SU-DHL-6 (cell line): Measurements from ENCODE around the gene MTCH1.

ENCODE experiments used
- H2AFZ ChIP-seq: fragments of 200-600 bp; sonication (generic); 2 replicates; pipeline ENCODE4 v1.6.1; 2014; ENCODE audit warnings: low read depth, mild to moderate bottlenecking, moderate library complexity, mixed read lengths, antibody characterized with exemption, low read length; ENCODE audit not compliant: severe bottlenecking
- H3F3A ChIP-seq: fragments of 200-600 bp; shearing (Covaris generic); 2 replicates; pipeline ENCODE4 v1.6.0; 2016; ENCODE audit warnings: antibody characterized with exemption, mild to moderate bottlenecking; ENCODE audit not compliant: insufficient read depth
- H3K27ac ChIP-seq: fragments of 200-600 bp; sonication (generic); 2 replicates; pipeline ENCODE4 v1.5.1; 2016; ENCODE audit warnings: low read depth, mild to moderate bottlenecking, low read length, moderate library complexity, mixed read lengths
- H3K27me3 ChIP-seq: fragments of 200-600 bp; sonication (generic), shearing (Covaris generic); 2 replicates; pipeline ENCODE4 v1.6.0; 2014; ENCODE audit warnings: mild to moderate bottlenecking, low read length
- H3K36me3 ChIP-seq: fragments of 200-600 bp; sonication (generic); 2 replicates; pipeline ENCODE4 v1.6.1; 2014; ENCODE audit warnings: mild to moderate bottlenecking, low read length, mixed read lengths
- H3K4me2 ChIP-seq: fragments of 300-600, 200-600 bp; shearing (Covaris generic), sonication (generic); 2 replicates; pipeline ENCODE4 v1.6.0; 2014; ENCODE audit warnings: low read length, low read depth, mild to moderate bottlenecking; ENCODE audit not compliant: poor library complexity, severe bottlenecking
- H3K4me3 ChIP-seq: fragments of 200-600 bp; sonication (generic); 2 replicates; pipeline ENCODE4 v1.5.1; 2014; ENCODE audit warnings: antibody characterized with exemption, low read length, mild to moderate bottlenecking, mixed read lengths; ENCODE audit not compliant: insufficient read depth, poor library complexity, severe bottlenecking
- H3K79me2 ChIP-seq: fragments of 200-600 bp; sonication (generic); 2 replicates; pipeline ENCODE4 v1.6.1; 2014; ENCODE audit warnings: mild to moderate bottlenecking, low read length, moderate library complexity; ENCODE audit not compliant: insufficient read depth
- H3K9ac ChIP-seq: fragments of 200-600 bp; sonication (generic); 2 replicates; pipeline ENCODE4 v1.7.0; 2014; ENCODE audit warnings: mild to moderate bottlenecking, low read length
- H3K9me2 ChIP-seq: fragments of 200-600 bp; sonication (generic); replicated peaks from 2 replicates; pipeline ENCODE4 v1.6.1; 2014; ENCODE audit warnings: low read length; ENCODE audit not compliant: insufficient read depth
- H3K9me3 ChIP-seq: fragments of 200-600 bp; sonication (generic); 2 replicates; pipeline ENCODE4 v1.6.1; 2014; ENCODE audit warnings: low read length, mixed read lengths; ENCODE audit not compliant: insufficient read depth
- H4K20me1 ChIP-seq: fragments of 200-600 bp; sonication (generic); 2 replicates; pipeline ENCODE4 v1.6.1; 2014; ENCODE audit warnings: low read depth, mild to moderate bottlenecking, antibody characterized with exemption, low read length, moderate library complexity, mixed read lengths
- CTCF ChIP-seq: fragments of 200-600 bp; sonication (generic); IDR thresholded peaks from one replicate; pipeline ENCODE4 v1.5.1; 2017; ENCODE audit warnings: antibody characterized with exemption, mild to moderate bottlenecking, low read length, moderate library complexity; ENCODE audit not compliant: insufficient read depth, poor library complexity, severe bottlenecking
- EZH2phosphoT487 ChIP-seq: fragments of 200-600 bp; sonication (generic), shearing (Covaris generic); conservative IDR thresholded peaks from 2 replicates; pipeline ENCODE4 v1.6.1; 2018; ENCODE audit warnings: mild to moderate bottlenecking, antibody characterized with exemption, low read length, moderate library complexity, mixed read lengths

Gene MTCH1

DNA sequence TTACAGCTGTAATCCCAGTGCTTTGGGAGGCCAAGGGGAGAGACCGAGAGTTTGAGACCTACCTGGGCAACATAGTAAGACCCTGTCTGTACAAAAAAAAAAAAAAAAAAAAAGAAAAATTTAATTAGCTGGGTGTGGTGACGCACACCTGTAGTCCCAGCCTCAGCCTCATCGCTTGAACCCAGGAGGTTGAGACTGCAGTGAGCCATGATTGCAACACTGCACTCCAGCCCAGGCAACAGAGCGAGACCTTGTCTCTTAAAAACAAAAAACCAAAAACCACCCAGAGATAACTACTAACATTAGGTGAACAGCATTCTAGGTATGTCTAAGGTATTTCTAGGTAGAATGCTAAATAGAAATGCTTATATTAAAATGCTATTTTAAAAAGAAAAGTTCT lies 52.5 kb downstream of the MTCH1 start:
- H3K9me2 ChIP-seq, result no peaks in the 10 kb centered on the region
- no peaks in the 10 kb centered on the region for H3K27me3 ChIP-seq
- H3K4me3 ChIP-seq, result no peak overlapping the region
- H3K79me2 ChIP-seq, result no peaks in the 10 kb centered on the region
- TF ChIP-seq EZH2phosphoT487 (no peak), CTCF (no peak)
- no peak overlapping the region for H2AFZ ChIP-seq
- no peak overlapping the region for H3K4me2 ChIP-seq
- H3K36me3 ChIP-seq, result no peaks in the 10 kb centered on the region
- H3K9me3 ChIP-seq, result no peaks in the 10 kb centered on the region
- no peak overlapping the region for H3K9ac ChIP-seq
- no peaks in the 10 kb centered on the region for H4K20me1 ChIP-seq
- no peaks in the 10 kb centered on the region for H3F3A ChIP-seq
- no peak overlapping the region for H3K27ac ChIP-seq

DNA sequence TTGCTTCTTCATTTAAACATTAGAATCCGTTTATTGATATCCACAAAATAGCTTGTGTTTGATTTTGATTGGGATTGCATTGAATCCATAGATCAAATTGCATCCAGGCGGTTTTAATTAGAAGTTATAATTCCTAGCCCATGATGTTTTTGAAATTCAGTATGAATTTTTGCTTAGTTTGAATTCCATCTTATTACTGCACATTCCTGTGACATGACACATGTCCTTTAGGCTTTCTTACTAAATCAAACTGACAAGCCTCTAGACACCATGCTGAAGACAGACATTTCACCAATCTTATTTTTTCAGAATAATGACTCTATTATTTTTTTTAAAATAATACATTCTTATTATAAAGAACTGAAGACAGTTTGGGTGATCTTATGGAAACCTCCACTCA lies 52.9 kb downstream of the MTCH1 start:
- H4K20me1 ChIP-seq, result no peaks in the 10 kb centered on the region
- no peak overlapping the region for H2AFZ ChIP-seq
- H3K36me3 ChIP-seq, result no peaks in the 10 kb centered on the region
- H3K9ac ChIP-seq, result no peak overlapping the region
- H3K27me3 ChIP-seq, result no peaks in the 10 kb centered on the region
- H3K9me3 ChIP-seq, result no peaks in the 10 kb centered on the region
- H3K4me2 ChIP-seq, result no peak overlapping the region
- H3K27ac ChIP-seq, result no peak overlapping the region
- no peaks in the 10 kb centered on the region for H3K79me2 ChIP-seq
- no peaks in the 10 kb centered on the region for H3F3A ChIP-seq
- no peak overlapping the region for H3K4me3 ChIP-seq
- no peak for TF ChIP-seq CTCF
- TF ChIP-seq EZH2phosphoT487, result no peak
- no peaks in the 10 kb centered on the region for H3K9me2 ChIP-seq

DNA sequence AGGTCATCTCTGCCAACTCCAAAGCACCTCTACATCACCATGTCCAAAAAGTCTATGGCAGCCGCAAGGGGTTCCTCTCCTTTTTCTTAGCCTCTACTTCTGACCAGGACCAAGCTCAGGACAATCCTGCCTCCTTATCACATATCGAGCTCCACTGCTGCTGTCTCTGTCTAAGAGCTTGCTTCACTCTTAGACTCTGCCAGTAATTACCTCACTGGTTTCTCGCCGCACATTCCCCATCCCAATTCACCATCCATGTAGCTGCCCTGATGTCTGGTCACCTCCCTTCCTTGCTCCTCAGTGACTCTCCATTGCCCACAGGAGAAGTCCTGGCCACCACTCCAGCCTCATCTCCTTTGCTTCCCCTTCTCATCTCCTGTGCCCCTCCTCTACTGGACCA lies 55.5 kb downstream of the MTCH1 start:
- no peak overlapping the region for H3K27ac ChIP-seq
- TF ChIP-seq CTCF, result no peak
- no peak for TF ChIP-seq EZH2phosphoT487
- H3K4me2 ChIP-seq, result no peak overlapping the region
- no peaks in the 10 kb centered on the region for H3K27me3 ChIP-seq
- H3K36me3 ChIP-seq, result no peaks in the 10 kb centered on the region
- H3K9me2 ChIP-seq, result no peaks in the 10 kb centered on the region
- no peak overlapping the region for H3K9ac ChIP-seq
- no peak overlapping the region for H2AFZ ChIP-seq
- H3K9me3 ChIP-seq, result no peaks in the 10 kb centered on the region
- no peaks in the 10 kb centered on the region for H4K20me1 ChIP-seq
- no peak overlapping the region for H3K4me3 ChIP-seq
- H3K79me2 ChIP-seq, result no peaks in the 10 kb centered on the region
- no peaks in the 10 kb centered on the region for H3F3A ChIP-seq
